GM12875 (cell line): ENCODE results near the gene MID1IP1.

Experiments used
- H3K4me3 ChIP-seq: one replicate; pipeline ENCODE4 v1.5.1; 2011; ENCODE audit warnings: low read depth, low read length, control low read depth
- CTCF ChIP-seq: IDR thresholded peaks from 2 replicates; pipeline ENCODE4 v1.5.1; 2011; ENCODE audit warnings: low read depth, mild to moderate bottlenecking, control low read depth, inconsistent platforms, low read length, moderate library complexity, borderline replicate concordance; ENCODE audit not compliant: insufficient read depth

The MID1IP1 gene

GRCh38 chrX:38774249-38774648 is 27.0 kb upstream of the MID1IP1 start:
- no peak for TF ChIP-seq CTCF
- H3K4me3 ChIP-seq: no peak overlapping the region

GRCh38 chrX:38796946-38797345 is 4.3 kb upstream of the MID1IP1 start:
- no peak overlapping the region for H3K4me3 ChIP-seq
- TF ChIP-seq CTCF: no peak

- no peak for TF ChIP-seq CTCF
Observed at GRCh38 chrX:38798956-38799355, 2.3 kb upstream of the MID1IP1 start.

GRCh38 chrX:38799995-38800580 is 1.2 kb upstream of the MID1IP1 start:
- TF ChIP-seq CTCF: no peak
- no peak overlapping the region for H3K4me3 ChIP-seq

More at GRCh38 chrX:38798956-38799355, 2.3 kb upstream of the MID1IP1 start:
- no peak overlapping the region for H3K4me3 ChIP-seq

- TF ChIP-seq CTCF: no peak
- H3K4me3 ChIP-seq: peak overlapping the region; percentile 80
Observed at GRCh38 chrX:38803243-38803587, 2.0 kb downstream of the MID1IP1 start.

GRCh38 chrX:38803588-38804431 is 2.6 kb downstream of the MID1IP1 start:
- H3K4me3 ChIP-seq: peak overlapping the region; percentile 80
- no peak for TF ChIP-seq CTCF

- peak overlapping the region; percentile 80 for H3K4me3 ChIP-seq
- no peak for TF ChIP-seq CTCF
Observed at GRCh38 chrX:38804432-38804681, 3.1 kb downstream of the MID1IP1 start.
